HEK293 (cell line): ENCODE results near the gene CLCNKA.

Experiments used
- CTCF ChIA-PET: fragments of 350-600 bp; formaldehyde crosslinking; extraction: SDS; loops from one replicate; lab custom pipeline; 2021; ENCODE audit warnings: antibody characterized with exemption; lab: Yijun Ruan, JAX
- POLR2A ChIA-PET: fragments of 300-600 bp; formaldehyde crosslinking; extraction: SDS; loops from one replicate; lab custom pipeline; 2020; ENCODE audit warnings: antibody characterized with exemption, inconsistent platforms; lab: Yijun Ruan, JAX
- H3K27ac ChIP-seq: fragments of 200-500 bp; sonication (Bioruptor generic); 2 replicates; pipeline ENCODE4 v1.5.1; 2014; ENCODE audit warnings: low read depth, low read length, control low read depth, inconsistent platforms; ENCODE audit errors: extremely low read depth
- H3K36me3 ChIP-seq, 2 experiments: fragments of 200-500 bp in 1 of 2; sonication (Bioruptor generic) in 1 of 2; 1 replicate in 1 of 2; 2 replicates in 1 of 2; pipeline ENCODE4 v1.5.1; 2014 to 2017; ENCODE audit warnings: inconsistent platforms in 2 of 2, low read length in 2 of 2; ENCODE audit not compliant: control insufficient read depth in 2 of 2, insufficient read depth in 1 of 2
- H3K4me1 ChIP-seq: fragments of 200-500 bp; sonication (Bioruptor generic); 2 replicates; pipeline ENCODE4 v1.5.1; 2014; ENCODE audit warnings: mild to moderate bottlenecking, low read length, inconsistent platforms; ENCODE audit not compliant: control insufficient read depth, insufficient read depth
- H3K4me3 ChIP-seq: 2 replicates; pipeline ENCODE4 v1.5.1; 2011; ENCODE audit warnings: low read depth, mild to moderate bottlenecking, control low read depth, low read length, moderate library complexity
- H3K9me3 ChIP-seq: fragments of 200-500 bp; sonication (Bioruptor generic); 2 replicates; pipeline ENCODE4 v1.5.1; 2014; ENCODE audit warnings: low read depth, low read length, inconsistent platforms; ENCODE audit not compliant: control insufficient read depth, insufficient read depth
- ATF2 ChIP-seq: fragments of 450-650 bp; formaldehyde crosslinking; IDR thresholded peaks from 2 replicates; pipeline ENCODE4 v1.5.1; 2016; ENCODE audit warnings: missing biosample characterization, missing genetic modification characterization, low read depth
- BCL6B ChIP-seq: fragments of 450-650 bp; formaldehyde crosslinking; IDR thresholded peaks from 2 replicates; pipeline ENCODE4 v1.5.1; 2017; ENCODE audit warnings: missing biosample characterization, missing genetic modification characterization
- ELK4 ChIP-seq: IDR thresholded peaks from 2 replicates; pipeline ENCODE4 v1.6.1; 2011; ENCODE audit warnings: mild to moderate bottlenecking, low read depth, low read length, borderline replicate concordance
- GLI2 ChIP-seq: fragments of 450-650 bp; formaldehyde crosslinking; IDR thresholded peaks from 2 replicates; pipeline ENCODE4; 2017; ENCODE audit warnings: missing biosample characterization, missing genetic modification characterization, low read depth, borderline replicate concordance
- GLIS2 ChIP-seq: fragments of 450-650 bp; formaldehyde crosslinking; IDR thresholded peaks from 2 replicates; pipeline ENCODE4 v1.5.1; 2016; ENCODE audit warnings: missing biosample characterization, missing genetic modification characterization
- KLF8 ChIP-seq: fragments of 450-650 bp; formaldehyde crosslinking; IDR thresholded peaks from 2 replicates; pipeline ENCODE4 v1.5.1; 2016; ENCODE audit warnings: missing biosample characterization, missing genetic modification characterization
- ZFP69B ChIP-seq: fragments of 450-650 bp; formaldehyde crosslinking; IDR thresholded peaks from 2 replicates; pipeline ENCODE4 v1.5.1; 2016; ENCODE audit warnings: missing biosample characterization, missing genetic modification characterization
- ZNF2 ChIP-seq: fragments of 450-650 bp; formaldehyde crosslinking; IDR thresholded peaks from 2 replicates; pipeline ENCODE4 v1.5.1; 2016; ENCODE audit warnings: missing biosample characterization, missing genetic modification characterization
- ZNF24 ChIP-seq: fragments of 450-650 bp; formaldehyde crosslinking; IDR thresholded peaks from 2 replicates; pipeline ENCODE4 v1.5.1; 2016; ENCODE audit warnings: missing biosample characterization, missing genetic modification characterization
- ZNF26 ChIP-seq: fragments of 450-650 bp; formaldehyde crosslinking; IDR thresholded peaks from 2 replicates; pipeline ENCODE4 v1.5.1; 2016; ENCODE audit warnings: missing biosample characterization, missing genetic modification characterization
- ZNF324 ChIP-seq: fragments of 450-650 bp; formaldehyde crosslinking; IDR thresholded peaks from 2 replicates; pipeline ENCODE4 v1.5.1; 2016; ENCODE audit warnings: missing biosample characterization, missing genetic modification characterization
- ZNF362 ChIP-seq: fragments of 450-650 bp; formaldehyde crosslinking; IDR thresholded peaks from 2 replicates; pipeline ENCODE4 v1.5.1; 2016; ENCODE audit warnings: missing biosample characterization, missing genetic modification characterization
- ZNF48 ChIP-seq: fragments of 450-650 bp; formaldehyde crosslinking; IDR thresholded peaks from 2 replicates; pipeline ENCODE4 v1.5.1; 2016; ENCODE audit warnings: missing biosample characterization, missing genetic modification characterization
- ZNF658 ChIP-seq: fragments of 450-650 bp; formaldehyde crosslinking; IDR thresholded peaks from 2 replicates; pipeline ENCODE4; 2016; ENCODE audit warnings: missing biosample characterization, missing genetic modification characterization
- ZXDB ChIP-seq: fragments of 450-650 bp; formaldehyde crosslinking; IDR thresholded peaks from 2 replicates; pipeline ENCODE4 v1.5.1; 2016; ENCODE audit warnings: missing biosample characterization, missing genetic modification characterization

CLCNKA gene

GRCh38 chr1:16067127-16067768, 45.4 kb downstream of the CLCNKA start (continued):
- TF ChIP-seq ATF2 (tag by site-specific recombination) = peak; percentile 56; the same call in 1 of the 2 replicates
- TF ChIP-seq ZNF24 = no peak
- no peak for TF ChIP-seq ZNF362 (tag by site-specific recombination)
- TF ChIP-seq ZNF658 (tag by site-specific recombination) = no peak

- POLR2A ChIA-PET = interaction anchor here (0.6 kb wide), 1 partner anchor 164 kb away, joined by 3 read pairs; no protein-coding TSS in a partner anchor
- H3K27ac ChIP-seq = no peak overlapping the region
- H3K36me3 ChIP-seq = no peaks in the 10 kb centered on the region
- TF ChIP-seq ZNF2 (tag by site-specific recombination) (no peak), GLIS2 (tag by site-specific recombination) (0 out of 2 replicates have a peak, but pooled peaks have one; percentile 11)
- H3K4me3 ChIP-seq = no peak overlapping the region
- no peaks in the 10 kb centered on the region for H3K4me1 ChIP-seq
- H3K9me3 ChIP-seq = no peaks in the 10 kb centered on the region
- CTCF ChIA-PET = interaction anchor here (0.7 to 3.7 kb wide), 5 partner anchors 11 to 58 kb away, joined by 3 to 19 read pairs (median 4); no protein-coding TSS in a partner anchor
These were observed 46.1 kb downstream of the CLCNKA start for GRCh38 chr1:16067933-16068332.

GRCh38 chr1:16068356-16069270, 46.8 kb downstream of the CLCNKA start:
- ChIA-PET POLR2A (no interaction called here), CTCF (interaction anchor here (0.6 to 3.7 kb wide), 5 partner anchors 10 to 128 kb away, joined by 3 to 19 read pairs (median 4); no protein-coding TSS in a partner anchor)
- H3K27ac ChIP-seq = no peak overlapping the region
- TF ChIP-seq GLI2 (tag by site-specific recombination) (no peak), ELK4 (no peak), ZNF48 (tag by site-specific recombination) (no peak), KLF8 (tag by site-specific recombination) (no peak), ZXDB (tag by site-specific recombination) (no peak), BCL6B (tag by site-specific recombination) (no peak), ZFP69B (tag by site-specific recombination) (no peak), ATF2 (tag by site-specific recombination) (no peak), ZNF324 (tag by site-specific recombination) (no peak), ZNF26 (tag by site-specific recombination) (no peak)
- no peak overlapping the region for H3K4me3 ChIP-seq
- H3K4me1 ChIP-seq = no peaks in the 10 kb centered on the region
- H3K36me3 ChIP-seq = no peaks in the 10 kb centered on the region
- no peaks in the 10 kb centered on the region for H3K9me3 ChIP-seq
